Activated naive CD8-positive, alpha-beta T cell (primary cell): Measurements from ENCODE around the gene RIMS1.

Source experiments
- H3K27ac Mint-ChIP-seq: one replicate; pipeline ENCODE4 v1.8.0; 2021; ENCODE audit warnings: mixed read lengths
- H3K27me3 Mint-ChIP-seq: one replicate; pipeline ENCODE4 v1.8.0; 2021; ENCODE audit warnings: mixed read lengths
- H3K36me3 Mint-ChIP-seq: one replicate; pipeline ENCODE4 v1.8.0; 2021; ENCODE audit warnings: mixed read lengths
- H3K4me1 Mint-ChIP-seq: one replicate; pipeline ENCODE4 v1.8.0; 2021; ENCODE audit warnings: low read depth, mixed read lengths
- H3K4me3 Mint-ChIP-seq: one replicate; pipeline ENCODE4 v1.8.0; 2021; ENCODE audit warnings: mild to moderate bottlenecking, mixed read lengths
- H3K9me3 Mint-ChIP-seq: one replicate; pipeline ENCODE4 v1.8.0; 2021; ENCODE audit warnings: low read depth, mixed read lengths

The RIMS1 gene

GRCh38 chr6:71886184-71887005 lies at the start of gene RIMS1:
RIMS1 (plus strand) TSS chr6:71886550; CDS start chr6:71887024, 474 bp downstream.
- H3K9me3 Mint-ChIP-seq = no peaks in the 10 kb centered on the region
- no peaks in the 10 kb centered on the region for H3K36me3 Mint-ChIP-seq
- H3K4me3 Mint-ChIP-seq = peak within 1 kb of the TSS; percentile 59
- H3K27ac Mint-ChIP-seq = no peak within 1 kb of the TSS
- H3K27me3 Mint-ChIP-seq = peaks cover 21% of the 10 kb centered on the region
- H3K4me1 Mint-ChIP-seq = peaks cover 2% of the 10 kb centered on the region

- H3K4me1 Mint-ChIP-seq = no peaks in the 10 kb centered on the region
- no peak overlapping the region for H3K4me3 Mint-ChIP-seq
- no peaks in the 10 kb centered on the region for H3K36me3 Mint-ChIP-seq
- no peaks in the 10 kb centered on the region for H3K27me3 Mint-ChIP-seq
- peaks cover 16% of the 10 kb centered on the region for H3K9me3 Mint-ChIP-seq
- no peak overlapping the region for H3K27ac Mint-ChIP-seq
Measured at GRCh38 chr6:71851214-71851613, 35.1 kb upstream of the RIMS1 start.

- no peak overlapping the region for H3K27ac Mint-ChIP-seq
- H3K4me1 Mint-ChIP-seq = no peaks in the 10 kb centered on the region
- peaks cover 23% of the 10 kb centered on the region for H3K9me3 Mint-ChIP-seq
- H3K36me3 Mint-ChIP-seq = no peaks in the 10 kb centered on the region
- H3K4me3 Mint-ChIP-seq = no peak overlapping the region
- H3K27me3 Mint-ChIP-seq = no peaks in the 10 kb centered on the region
Measured at GRCh38 chr6:71852948-71853347, 33.4 kb upstream of the RIMS1 start.

DNA sequence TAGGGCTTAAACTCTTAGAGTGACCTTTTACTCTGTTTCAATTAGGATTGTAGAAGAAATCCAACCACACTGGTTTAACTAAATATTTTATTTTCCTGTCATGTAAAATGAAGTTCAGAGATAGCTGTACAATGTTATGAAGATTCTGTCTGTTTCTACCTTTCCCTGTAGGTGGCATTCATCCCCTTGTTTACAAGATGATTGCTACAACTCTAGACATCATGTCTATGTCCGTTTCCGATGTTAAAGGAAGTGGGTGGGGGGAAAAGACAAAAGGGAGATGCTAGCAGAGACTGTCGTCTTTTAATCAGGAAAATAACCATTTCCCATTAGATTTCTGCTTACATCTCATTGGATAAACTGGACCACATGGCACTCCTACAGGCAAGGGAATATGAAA lies 30.9 kb upstream of the RIMS1 start:
- H3K27me3 Mint-ChIP-seq = no peaks in the 10 kb centered on the region
- H3K27ac Mint-ChIP-seq = no peak overlapping the region
- H3K4me3 Mint-ChIP-seq = no peak overlapping the region
- H3K36me3 Mint-ChIP-seq = no peaks in the 10 kb centered on the region
- H3K9me3 Mint-ChIP-seq = peaks cover 23% of the 10 kb centered on the region
- H3K4me1 Mint-ChIP-seq = no peaks in the 10 kb centered on the region

DNA sequence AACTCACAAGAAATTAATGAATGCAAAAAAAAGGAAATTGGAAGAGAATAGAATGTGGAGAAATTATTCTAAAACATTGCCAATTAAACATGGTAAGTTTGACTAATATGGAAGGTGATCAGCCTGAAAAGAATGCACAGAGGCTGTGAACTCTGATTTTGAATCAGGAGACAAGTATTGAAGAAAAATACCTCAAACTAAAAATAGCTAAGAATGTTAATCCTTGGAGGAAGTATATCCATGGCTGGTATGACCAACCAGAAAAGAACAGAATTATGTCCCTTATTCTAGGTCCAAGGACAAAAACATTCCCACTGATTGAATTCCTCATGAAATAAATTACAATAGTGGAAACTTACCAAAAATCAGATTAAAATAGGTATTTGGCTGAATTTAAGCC lies 7.3 kb upstream of the RIMS1 start:
- H3K9me3 Mint-ChIP-seq = no peaks in the 10 kb centered on the region
- H3K27me3 Mint-ChIP-seq = peaks cover 3% of the 10 kb centered on the region
- H3K4me3 Mint-ChIP-seq = no peak overlapping the region
- H3K4me1 Mint-ChIP-seq = no peaks in the 10 kb centered on the region
- no peaks in the 10 kb centered on the region for H3K36me3 Mint-ChIP-seq
- H3K27ac Mint-ChIP-seq = no peak overlapping the region

- Mint-ChIP-seq H3K4me3 (no peak overlapping the region), H3K36me3 (no peaks in the 10 kb centered on the region), H3K27ac (no peak overlapping the region), H3K27me3 (peaks cover 21% of the 10 kb centered on the region), H3K4me1 (peaks cover 2% of the 10 kb centered on the region), H3K9me3 (no peaks in the 10 kb centered on the region)
Measured at GRCh38 chr6:71887006-71887743, 825 bp downstream of the RIMS1 start.

GRCh38 chr6:71887744-71888230 lies 1.4 kb downstream of the RIMS1 start:
- Mint-ChIP-seq H3K27ac (no peak overlapping the region), H3K36me3 (no peaks in the 10 kb centered on the region), H3K9me3 (no peaks in the 10 kb centered on the region), H3K27me3 (peaks cover 21% of the 10 kb centered on the region), H3K4me3 (no peak overlapping the region), H3K4me1 (peaks cover 2% of the 10 kb centered on the region)

GRCh38 chr6:71888756-71889340 lies 2.5 kb downstream of the RIMS1 start:
- Mint-ChIP-seq H3K9me3 (no peaks in the 10 kb centered on the region), H3K27me3 (peaks cover 19% of the 10 kb centered on the region), H3K4me3 (no peak overlapping the region), H3K36me3 (no peaks in the 10 kb centered on the region), H3K27ac (no peak overlapping the region), H3K4me1 (peaks cover 2% of the 10 kb centered on the region)

DNA sequence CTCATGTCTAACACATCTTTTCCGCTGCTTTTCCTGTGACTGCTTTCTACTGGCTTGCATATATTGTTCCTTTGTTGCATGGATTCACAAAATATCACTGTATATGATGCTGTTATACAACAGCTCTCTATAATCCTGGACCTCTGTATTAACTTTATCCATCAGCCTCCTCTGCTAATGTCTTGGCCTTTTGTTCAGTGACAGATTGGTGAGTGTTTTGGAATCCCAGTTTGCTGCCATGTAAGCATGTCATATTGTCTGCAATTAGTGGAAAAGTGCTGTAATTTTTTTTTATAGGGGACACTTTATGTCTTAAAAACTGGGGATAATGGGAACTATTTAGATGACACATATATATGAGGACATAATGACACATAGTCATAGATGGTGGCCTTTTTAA lies 3.0 kb downstream of the RIMS1 start:
- peaks cover 2% of the 10 kb centered on the region for H3K4me1 Mint-ChIP-seq
- H3K9me3 Mint-ChIP-seq = no peaks in the 10 kb centered on the region
- H3K27ac Mint-ChIP-seq = no peak overlapping the region
- no peaks in the 10 kb centered on the region for H3K36me3 Mint-ChIP-seq
- peaks cover 18% of the 10 kb centered on the region for H3K27me3 Mint-ChIP-seq
- no peak overlapping the region for H3K4me3 Mint-ChIP-seq

GRCh38 chr6:71892641-71893040 lies 6.3 kb downstream of the RIMS1 start:
- peaks cover 4% of the 10 kb centered on the region for H3K9me3 Mint-ChIP-seq
- no peaks in the 10 kb centered on the region for H3K4me1 Mint-ChIP-seq
- H3K36me3 Mint-ChIP-seq = no peaks in the 10 kb centered on the region
- H3K27me3 Mint-ChIP-seq = peaks cover 7% of the 10 kb centered on the region
- no peak overlapping the region for H3K27ac Mint-ChIP-seq
- H3K4me3 Mint-ChIP-seq = no peak overlapping the region

- peaks cover 4% of the 10 kb centered on the region for H3K9me3 Mint-ChIP-seq
- H3K27me3 Mint-ChIP-seq = no peaks in the 10 kb centered on the region
- no peaks in the 10 kb centered on the region for H3K36me3 Mint-ChIP-seq
- no peaks in the 10 kb centered on the region for H3K4me1 Mint-ChIP-seq
- no peak overlapping the region for H3K4me3 Mint-ChIP-seq
- no peak overlapping the region for H3K27ac Mint-ChIP-seq
Measured at GRCh38 chr6:71900642-71901041, 14.3 kb downstream of the RIMS1 start.

DNA sequence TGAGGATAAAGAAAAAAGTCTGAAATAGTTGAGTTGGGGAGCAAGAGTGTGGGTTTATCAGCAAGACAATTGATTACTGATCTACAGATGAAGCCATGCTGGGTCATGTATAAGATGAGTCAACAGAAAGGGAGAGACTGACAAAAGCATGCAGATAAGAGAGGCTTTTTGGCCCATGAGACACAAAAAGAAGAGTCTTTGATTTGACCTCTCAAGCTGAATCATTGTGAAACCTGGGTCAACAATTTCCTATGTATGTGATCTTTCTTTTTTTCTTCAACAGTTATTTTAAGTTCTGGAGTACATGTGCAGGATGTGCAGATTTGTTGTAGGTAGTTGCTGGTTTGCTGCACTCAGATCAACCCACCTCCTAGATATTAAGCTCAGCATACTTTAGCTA lies 15.9 kb downstream of the RIMS1 start:
- Mint-ChIP-seq H3K27me3 (no peaks in the 10 kb centered on the region), H3K4me3 (no peak overlapping the region), H3K9me3 (peaks cover under 1% of the 10 kb centered on the region), H3K4me1 (no peaks in the 10 kb centered on the region), H3K27ac (no peak overlapping the region), H3K36me3 (no peaks in the 10 kb centered on the region)

GRCh38 chr6:71906813-71907212 lies 20.5 kb downstream of the RIMS1 start:
- no peaks in the 10 kb centered on the region for H3K9me3 Mint-ChIP-seq
- no peaks in the 10 kb centered on the region for H3K27me3 Mint-ChIP-seq
- H3K36me3 Mint-ChIP-seq = no peaks in the 10 kb centered on the region
- no peaks in the 10 kb centered on the region for H3K4me1 Mint-ChIP-seq
- no peak overlapping the region for H3K27ac Mint-ChIP-seq
- H3K4me3 Mint-ChIP-seq = no peak overlapping the region

- Mint-ChIP-seq H3K4me3 (no peak overlapping the region), H3K27me3 (no peaks in the 10 kb centered on the region), H3K4me1 (no peaks in the 10 kb centered on the region), H3K9me3 (no peaks in the 10 kb centered on the region), H3K27ac (no peak overlapping the region), H3K36me3 (no peaks in the 10 kb centered on the region)
Measured at GRCh38 chr6:71908162-71908765, 21.9 kb downstream of the RIMS1 start.
